Neural progenitor cell (in vitro differentiated cells): ENCODE results near the gene BCAS4. TPM values are rescaled to one million over a fixed set of nuclear protein-coding genes. Genes with fewer than 3 reads are reported as not detected.

ENCODE experiments used
- DNase-seq: peaks from one replicate; pipeline ENCODE4 v3.0.0-alpha.2; 2016; ENCODE audit warnings: low spot score
- H2AFZ ChIP-seq: fragments of 200-600 bp; sonication (generic); replicated peaks from 2 replicates; pipeline ENCODE4 v1.6.1; 2016; ENCODE audit warnings: antibody characterized with exemption
- H3F3A ChIP-seq: fragments of 200-600 bp; sonication (generic); 2 replicates; pipeline ENCODE4 v1.6.1; 2016; ENCODE audit warnings: antibody characterized with exemption, low read depth
- H3K27ac ChIP-seq: fragments of 200-600 bp; sonication (generic); 2 replicates; pipeline ENCODE4 v1.5.1; 2016; ENCODE audit warnings: mild to moderate bottlenecking
- H3K27me3 ChIP-seq: fragments of 200-600 bp; sonication (generic); 2 replicates; pipeline ENCODE4 v1.6.1; 2016; ENCODE audit warnings: mild to moderate bottlenecking, moderate library complexity
- H3K36me3 ChIP-seq: fragments of 200-600 bp; sonication (generic); 2 replicates; pipeline ENCODE4 v1.5.1; 2016
- H3K4me1 ChIP-seq: fragments of 200-600 bp; sonication (generic); 2 replicates; pipeline ENCODE4 v1.6.1; 2016; ENCODE audit warnings: mixed run types
- H3K4me2 ChIP-seq: fragments of 200-600 bp; sonication (generic); 2 replicates; pipeline ENCODE4 v1.6.1; 2016
- H3K4me3 ChIP-seq: fragments of 200-600 bp; sonication (generic); 2 replicates; pipeline ENCODE4 v1.5.1; 2016
- H3K79me2 ChIP-seq: fragments of 200-600 bp; sonication (generic); 2 replicates; pipeline ENCODE4 v1.6.1; 2016; ENCODE audit warnings: low read depth
- H3K9ac ChIP-seq: fragments of 200-600 bp; sonication (generic); 2 replicates; pipeline ENCODE4 v1.6.1; 2016
- H3K9me3 ChIP-seq: fragments of 200-600 bp; sonication (generic); 2 replicates; pipeline ENCODE4 v1.5.1; 2016; ENCODE audit warnings: low read depth
- H4K20me1 ChIP-seq: fragments of 200-600 bp; sonication (generic); 2 replicates; pipeline ENCODE4 v1.6.1; 2016; ENCODE audit warnings: low read depth
- H3K27ac Mint-ChIP-seq: 3 replicates; pipeline ENCODE4 v1.8.0; 2021; ENCODE audit warnings: mixed read lengths
- H3K27me3 Mint-ChIP-seq: 2 replicates; pipeline ENCODE4 v1.8.0; 2022; ENCODE audit warnings: low read depth, mild to moderate bottlenecking, inconsistent platforms, moderate library complexity, mixed read lengths; ENCODE audit not compliant: insufficient read depth
- H3K36me3 Mint-ChIP-seq: 3 replicates; pipeline ENCODE4 v1.8.0; 2021; ENCODE audit warnings: mixed read lengths
- H3K4me1 Mint-ChIP-seq: 3 replicates; pipeline ENCODE4 v1.8.0; 2021; ENCODE audit warnings: mixed read lengths
- H3K4me3 Mint-ChIP-seq: 3 replicates; pipeline ENCODE4 v1.8.0; 2021; ENCODE audit warnings: mild to moderate bottlenecking, moderate library complexity, mixed read lengths
- H3K9me3 Mint-ChIP-seq: 3 replicates; pipeline ENCODE4 v1.8.0; 2020; ENCODE audit warnings: mixed read lengths
- CTCF ChIP-seq: fragments of 200-600 bp; sonication (generic); IDR thresholded peaks from 2 replicates; pipeline ENCODE4 v1.5.1; 2017; ENCODE audit warnings: antibody characterized with exemption, mild to moderate bottlenecking
- EZH2 ChIP-seq: fragments of 200-600 bp; sonication (generic); IDR thresholded peaks from 2 replicates; pipeline ENCODE4 v1.6.1; 2017; ENCODE audit warnings: antibody characterized with exemption, mild to moderate bottlenecking, moderate library complexity
- EZH2phosphoT487 ChIP-seq: fragments of 200-600 bp; sonication (generic); IDR thresholded peaks from 2 replicates; pipeline ENCODE4 v1.6.1; 2017; ENCODE audit warnings: antibody characterized with exemption
- total RNA-seq: library from RNA; depleted of rRNA; stranded (reverse); fragments of >200 nt; gene quantifications from 2 replicates; pipeline ENCODE4 v1.2.3, GENCODE V29; 2015; ENCODE audit warnings: low replicate concordance

Gene BCAS4
- total RNA-seq, 1 donor from 2014 or later, result 15.3 TPM

- no peak overlapping the region for H3K4me3 Mint-ChIP-seq
- H3K4me1 Mint-ChIP-seq, result peaks cover 38% of the 10 kb centered on the region
- peaks cover 5% of the 10 kb centered on the region for H4K20me1 ChIP-seq
- H3K9ac ChIP-seq, result no peak overlapping the region
- no peak overlapping the region for H3K27ac Mint-ChIP-seq
- H3K36me3 Mint-ChIP-seq, result peaks cover 7% of the 10 kb centered on the region
- H3K9me3 Mint-ChIP-seq, result no peaks in the 10 kb centered on the region
- no peak overlapping the region for H3K27ac ChIP-seq
- H3K36me3 ChIP-seq, result no peaks in the 10 kb centered on the region
- no peak overlapping the region for H3K4me2 ChIP-seq
- no peak overlapping the region for H3K4me3 ChIP-seq
- H2AFZ ChIP-seq, result no peak overlapping the region
- TF ChIP-seq EZH2 (no peak), CTCF (no peak), EZH2phosphoT487 (no peak)
- peaks cover 6% of the 10 kb centered on the region for H3K79me2 ChIP-seq
- H3K9me3 ChIP-seq, result no peaks in the 10 kb centered on the region
- no peak for DNase-seq
- peaks cover 21% of the 10 kb centered on the region for H3F3A ChIP-seq
- no peaks in the 10 kb centered on the region for H3K27me3 ChIP-seq
- peaks cover 24% of the 10 kb centered on the region for H3K4me1 ChIP-seq
- H3K27me3 Mint-ChIP-seq, result peaks cover 5% of the 10 kb centered on the region
Measured at GRCh38 chr20:50874758-50875665, 80.2 kb downstream of the BCAS4 start.

GRCh38 chr20:50876063-50876685 is 81.3 kb downstream of the BCAS4 start:
- Histone ChIP-seq H3K27me3 (no peaks in the 10 kb centered on the region), H2AFZ (no peak overlapping the region), H3K4me3 (no peak overlapping the region), H4K20me1 (peaks cover 5% of the 10 kb centered on the region), H3K79me2 (peaks cover 6% of the 10 kb centered on the region), H3F3A (peaks cover 12% of the 10 kb centered on the region), H3K4me1 (peaks cover 15% of the 10 kb centered on the region), H3K36me3 (no peaks in the 10 kb centered on the region), H3K4me2 (no peak overlapping the region), H3K27ac (no peak overlapping the region), H3K9me3 (no peaks in the 10 kb centered on the region), H3K9ac (no peak overlapping the region)
- Mint-ChIP-seq H3K4me1 (peaks cover 26% of the 10 kb centered on the region), H3K9me3 (no peaks in the 10 kb centered on the region), H3K4me3 (no peak overlapping the region), H3K36me3 (peaks cover 7% of the 10 kb centered on the region), H3K27ac (peak overlapping the region; percentile 12), H3K27me3 (peaks cover 3% of the 10 kb centered on the region)
- no peak for DNase-seq
- TF ChIP-seq EZH2phosphoT487, result no peak
- no peak for TF ChIP-seq EZH2
- no peak for TF ChIP-seq CTCF

- no peak for TF ChIP-seq EZH2
- no peak for TF ChIP-seq EZH2phosphoT487
- Mint-ChIP-seq H3K27ac (no peak overlapping the region), H3K9me3 (no peaks in the 10 kb centered on the region), H3K36me3 (peaks cover 7% of the 10 kb centered on the region), H3K4me1 (peaks cover 20% of the 10 kb centered on the region), H3K4me3 (no peak overlapping the region), H3K27me3 (peaks cover 3% of the 10 kb centered on the region)
- Histone ChIP-seq H3K27ac (no peak overlapping the region), H2AFZ (no peak overlapping the region), H3K4me1 (peaks cover 9% of the 10 kb centered on the region), H3K36me3 (no peaks in the 10 kb centered on the region), H3K79me2 (peaks cover 1% of the 10 kb centered on the region), H3K9ac (no peak overlapping the region), H3F3A (peaks cover 5% of the 10 kb centered on the region), H3K4me2 (no peak overlapping the region), H3K27me3 (no peaks in the 10 kb centered on the region), H3K4me3 (no peak overlapping the region), H3K9me3 (no peaks in the 10 kb centered on the region), H4K20me1 (peaks cover 5% of the 10 kb centered on the region)
- DNase-seq, result no peak
Measured at GRCh38 chr20:50876816-50877215, 82.0 kb downstream of the BCAS4 start.
